Transverse colon (tissue), 4 donors: Measurements from ENCODE around the gene OR3A3.

Experiments
- CTCF ChIP-seq, 5 experiments: fragments of 200-600 bp in 3 of 5; fragments of 450-650 bp in 2 of 5; sonication (generic) in 3 of 5; IDR thresholded peaks; 1 replicate in 2 of 5; 2 replicates in 3 of 5; pipeline ENCODE4 v1.5.1; 2016 to 2017; ENCODE audit warnings: antibody characterized with exemption in 5 of 5, inconsistent platforms in 3 of 5, mild to moderate bottlenecking in 2 of 5, moderate library complexity in 1 of 5
- POLR2AphosphoS5 ChIP-seq, 3 donors: sonication (generic); formaldehyde crosslinking; IDR thresholded peaks; one replicate each; pipeline ENCODE4 v1.6.1; 2016; ENCODE audit warnings: antibody characterized with exemption in 3 of 3

- TF ChIP-seq CTCF (IDR thresholded peaks at IDR 0.05) (no peak), POLR2AphosphoS5 (IDR thresholded peaks at IDR 0.05) (no peak)
Measured at GRCh38 chr17:3448059-3448665, 37.0 kb downstream of the OR3A3 start.
